Osteoblast (primary cell): ENCODE results near the gene SRPRB. TPM values are rescaled to one million over a fixed set of nuclear protein-coding genes. Genes with fewer than 3 reads are reported as not detected.
A peak's percentile ranks its signal among the peaks of the same experiment; 100 is the strongest.

ENCODE experiments used
- DNase-seq: peaks from one replicate; pipeline ENCODE4 v3.0.0; 2011; ENCODE audit warnings: low spot score, mixed read lengths; ENCODE audit not compliant: insufficient read length; ENCODE audit errors: missing footprints
- H2AFZ ChIP-seq: 2 replicates; pipeline ENCODE4 v1.6.0; 2011; ENCODE audit warnings: mild to moderate bottlenecking, low read length
- H3K27ac ChIP-seq: 2 replicates; pipeline ENCODE4 v1.5.1; 2011; ENCODE audit warnings: mild to moderate bottlenecking, low read depth, low read length, moderate library complexity
- H3K27me3 ChIP-seq: 2 replicates; pipeline ENCODE4 v1.6.0; 2012; ENCODE audit warnings: mild to moderate bottlenecking, control low read depth, inconsistent platforms, low read length, moderate library complexity; ENCODE audit not compliant: insufficient read depth
- H3K36me3 ChIP-seq: 2 replicates; pipeline ENCODE4 v1.5.1; 2011; ENCODE audit warnings: mild to moderate bottlenecking, low read length, control low read depth, moderate library complexity; ENCODE audit not compliant: insufficient read depth
- H3K4me1 ChIP-seq: 2 replicates; pipeline ENCODE4 v1.5.1; 2011; ENCODE audit warnings: mild to moderate bottlenecking, low read length, control low read depth, moderate library complexity; ENCODE audit not compliant: insufficient read depth
- H3K4me2 ChIP-seq: 2 replicates; pipeline ENCODE4 v1.6.0; 2011; ENCODE audit warnings: mild to moderate bottlenecking, low read length; ENCODE audit not compliant: insufficient read depth
- H3K4me3 ChIP-seq: fragments of 200-600 bp; sonication (generic); 3 replicates; pipeline ENCODE4 v1.5.1; 2012; ENCODE audit warnings: mild to moderate bottlenecking, low read length, inconsistent platforms; ENCODE audit not compliant: insufficient read depth
- H3K79me2 ChIP-seq: 2 replicates; pipeline ENCODE4 v1.6.0; 2012; ENCODE audit warnings: mild to moderate bottlenecking, low read length, control low read depth, inconsistent platforms; ENCODE audit not compliant: insufficient read depth
- H3K9me3 ChIP-seq: 2 replicates; pipeline ENCODE4 v1.5.1; 2011; ENCODE audit warnings: low read depth, low read length, control low read depth
- H4K20me1 ChIP-seq: 2 replicates; pipeline ENCODE4 v1.6.0; 2012; ENCODE audit warnings: mild to moderate bottlenecking, low read length, control low read depth; ENCODE audit not compliant: insufficient read depth
- CTCF ChIP-seq: IDR thresholded peaks from 2 replicates; pipeline ENCODE4 v1.5.1; 2011; ENCODE audit warnings: mild to moderate bottlenecking, low read depth, low read length, moderate library complexity; ENCODE audit errors: extremely low read depth
- total RNA-seq: library from RNA; depleted of rRNA; stranded (reverse); fragments of >200 nt; gene quantifications from 2 replicates; pipeline ENCODE4 v1.2.3, GENCODE V29; 2012

The SRPRB gene
- total RNA-seq, 1 donor: 80.3 TPM

- no peak overlapping the region for H3K27ac ChIP-seq
- H4K20me1 ChIP-seq: no peaks in the 10 kb centered on the region
- no peak for TF ChIP-seq CTCF
- no peaks in the 10 kb centered on the region for H3K79me2 ChIP-seq
- no peak overlapping the region for H3K4me2 ChIP-seq
- no peaks in the 10 kb centered on the region for H3K9me3 ChIP-seq
- H3K36me3 ChIP-seq: no peaks in the 10 kb centered on the region
- peaks cover 11% of the 10 kb centered on the region for H3K4me1 ChIP-seq
- H3K27me3 ChIP-seq: no peaks in the 10 kb centered on the region
- no peak overlapping the region for H3K4me3 ChIP-seq
- no peak overlapping the region for H2AFZ ChIP-seq
- DNase-seq: peak; percentile 39
Observed at GRCh38 chr3:133860519-133860918, 54.9 kb downstream of the SRPRB start.

GRCh38 chr3:133862161-133862560 lies 56.5 kb downstream of the SRPRB start:
- Histone ChIP-seq H3K9me3 (no peaks in the 10 kb centered on the region), H4K20me1 (no peaks in the 10 kb centered on the region), H3K4me3 (no peak overlapping the region), H3K27ac (no peak overlapping the region), H3K4me1 (no peaks in the 10 kb centered on the region), H3K4me2 (no peak overlapping the region), H3K36me3 (no peaks in the 10 kb centered on the region), H2AFZ (no peak overlapping the region), H3K27me3 (peaks cover 7% of the 10 kb centered on the region), H3K79me2 (no peaks in the 10 kb centered on the region)
- no peak for TF ChIP-seq CTCF
- DNase-seq: no peak

GRCh38 chr3:133863911-133864310 lies 58.3 kb downstream of the SRPRB start:
- H3K4me3 ChIP-seq: no peak overlapping the region
- no peak overlapping the region for H3K27ac ChIP-seq
- H4K20me1 ChIP-seq: no peaks in the 10 kb centered on the region
- no peak for TF ChIP-seq CTCF
- DNase-seq: no peak
- no peaks in the 10 kb centered on the region for H3K4me1 ChIP-seq
- H2AFZ ChIP-seq: no peak overlapping the region
- no peaks in the 10 kb centered on the region for H3K79me2 ChIP-seq
- H3K4me2 ChIP-seq: no peak overlapping the region
- peaks cover 10% of the 10 kb centered on the region for H3K27me3 ChIP-seq
- H3K36me3 ChIP-seq: no peaks in the 10 kb centered on the region
- H3K9me3 ChIP-seq: no peaks in the 10 kb centered on the region

GRCh38 chr3:133864616-133865015 lies 59.0 kb downstream of the SRPRB start:
- TF ChIP-seq CTCF: no peak
- Histone ChIP-seq H3K36me3 (no peaks in the 10 kb centered on the region), H4K20me1 (no peaks in the 10 kb centered on the region), H3K27ac (no peak overlapping the region), H3K4me1 (no peaks in the 10 kb centered on the region), H3K79me2 (no peaks in the 10 kb centered on the region), H3K4me3 (no peak overlapping the region), H3K27me3 (peaks cover 10% of the 10 kb centered on the region), H3K9me3 (no peaks in the 10 kb centered on the region), H2AFZ (no peak overlapping the region), H3K4me2 (no peak overlapping the region)
- DNase-seq: no peak
